ENCODE measurements around the gene TLCD3A. TPM values are rescaled to one million over a fixed set of nuclear protein-coding genes. Genes with fewer than 3 reads are reported as not detected.

The TLCD3A gene
- total RNA-seq, 2 experiments from 2014 or later: 8.3 to 11.7 TPM

DNA sequence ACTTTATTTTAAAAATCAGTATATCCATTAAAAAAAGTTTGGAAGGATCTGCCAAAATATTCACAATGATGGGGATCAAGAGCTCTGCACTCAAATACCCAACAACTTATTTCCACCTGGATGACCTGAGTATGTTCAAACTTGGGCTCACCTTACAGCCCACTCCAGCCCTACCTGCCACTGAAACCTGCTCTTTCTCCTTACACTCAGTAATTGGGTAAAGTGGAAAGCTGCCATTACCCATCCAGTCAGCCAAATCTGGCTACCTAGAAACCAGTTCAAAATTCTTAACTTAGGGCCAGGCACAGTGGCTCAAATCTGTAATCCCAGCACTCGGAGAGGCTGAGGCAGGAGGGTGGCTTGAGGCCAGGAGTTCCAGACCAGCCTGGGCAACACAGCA is 27.4 kb upstream of the TLCD3A start:
- no TSS peak for BruUV-seq (replicated peaks)
- Histone ChIP-seq H2AFZ (ENCODE audit: low read length) (no peak overlapping the region), H3K4me3 (ENCODE audit: low read depth, low read length, poor library complexity, severe bottlenecking) (no peak overlapping the region), H3K9me3 (ENCODE audit: low read length) (no peaks in the 10 kb centered on the region), H3K4me2 (ENCODE audit: low read length) (no peak overlapping the region), H4K20me1 (ENCODE audit: insufficient read depth, low read length) (0 out of 2 replicates have a peak, but pooled peaks cover 5% of the 10 kb centered on the region), H3K9me2 (ENCODE audit: insufficient read depth, low read length) (no peaks in the 10 kb centered on the region), H3K4me1 (ENCODE audit: insufficient read depth, low read length, poor library complexity, severe bottlenecking) (no peaks in the 10 kb centered on the region), H3K36me3 (ENCODE audit: insufficient read depth, low read length) (peaks cover 29% of the 10 kb centered on the region), H3K79me2 (ENCODE audit: insufficient read depth, low read depth, low read length) (no peaks in the 10 kb centered on the region), H3K27ac (ENCODE audit: low read depth, low read length, poor library complexity, severe bottlenecking) (no peak overlapping the region)
- no peak for DNase-seq (ENCODE audit: low spot score)
- intact Hi-C loops (cut with micrococcal nuclease; ENCODE audit: unreplicated experiment): no loop called here
- POLR2A ChIA-PET: interaction anchor here (0.5 to 0.6 kb wide), 3 partner anchors 10 to 1784 kb away, joined by 3 to 5 read pairs (median 4); no protein-coding TSS in a partner anchor
- no peak for TF ChIP-seq EZH2phosphoT487 (IDR thresholded peaks at IDR 0.05; ENCODE audit: borderline replicate concordance, low read depth, low read length)
- TF ChIP-seq, protein P1, sequence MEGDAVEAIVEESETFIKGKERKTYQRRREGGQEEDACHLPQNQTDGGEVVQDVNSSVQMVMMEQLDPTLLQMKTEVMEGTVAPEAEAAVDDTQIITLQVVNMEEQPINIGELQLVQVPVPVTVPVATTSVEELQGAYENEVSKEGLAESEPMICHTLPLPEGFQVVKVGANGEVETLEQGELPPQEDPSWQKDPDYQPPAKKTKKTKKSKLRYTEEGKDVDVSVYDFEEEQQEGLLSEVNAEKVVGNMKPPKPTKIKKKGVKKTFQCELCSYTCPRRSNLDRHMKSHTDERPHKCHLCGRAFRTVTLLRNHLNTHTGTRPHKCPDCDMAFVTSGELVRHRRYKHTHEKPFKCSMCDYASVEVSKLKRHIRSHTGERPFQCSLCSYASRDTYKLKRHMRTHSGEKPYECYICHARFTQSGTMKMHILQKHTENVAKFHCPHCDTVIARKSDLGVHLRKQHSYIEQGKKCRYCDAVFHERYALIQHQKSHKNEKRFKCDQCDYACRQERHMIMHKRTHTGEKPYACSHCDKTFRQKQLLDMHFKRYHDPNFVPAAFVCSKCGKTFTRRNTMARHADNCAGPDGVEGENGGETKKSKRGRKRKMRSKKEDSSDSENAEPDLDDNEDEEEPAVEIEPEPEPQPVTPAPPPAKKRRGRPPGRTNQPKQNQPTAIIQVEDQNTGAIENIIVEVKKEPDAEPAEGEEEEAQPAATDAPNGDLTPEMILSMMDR (conservative IDR thresholded peaks at IDR 0.05; ENCODE audit: low read length): no peak
- CTCF ChIA-PET (ENCODE audit: unreplicated experiment): no interaction called here

DNA sequence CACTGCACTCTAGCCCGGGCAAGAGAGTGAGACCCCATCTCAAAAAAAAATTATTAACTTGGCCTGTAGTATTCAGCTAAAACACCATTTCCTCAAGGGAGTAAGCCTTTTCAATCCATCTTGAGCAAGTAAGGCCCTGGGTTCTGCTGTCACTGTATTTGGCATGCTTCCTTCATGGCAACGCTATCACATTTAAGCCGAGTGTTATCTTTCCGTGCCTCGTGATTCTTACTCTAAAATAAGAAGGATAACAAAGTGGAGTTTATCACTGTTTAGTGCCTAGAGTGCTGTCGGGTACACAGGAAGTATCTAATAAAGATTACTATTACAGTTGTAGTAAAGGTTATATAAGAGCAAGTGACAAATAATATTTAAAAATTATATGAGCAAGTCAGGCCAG is 26.5 kb upstream of the TLCD3A start:
- intact Hi-C loops (cut with micrococcal nuclease; ENCODE audit: unreplicated experiment): no loop called here

DNA sequence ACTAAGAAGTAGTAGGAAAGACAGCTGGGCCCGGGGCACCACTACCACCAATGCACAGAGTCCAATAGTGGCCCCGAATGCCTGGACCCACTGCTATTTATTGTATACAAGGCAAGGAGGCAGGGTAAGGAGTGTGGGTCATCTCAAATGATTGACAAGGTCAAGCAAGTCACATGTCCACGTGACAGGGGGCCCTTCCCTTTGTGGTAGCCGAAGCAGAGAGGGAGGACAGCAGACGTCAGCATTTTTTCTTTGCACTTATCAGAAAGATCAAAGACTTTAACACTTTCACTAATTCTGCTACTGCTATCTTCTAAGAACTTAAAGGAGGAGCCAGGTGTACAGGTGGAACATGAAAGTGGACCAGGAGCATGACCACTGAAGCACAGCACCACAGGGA is 24.3 kb upstream of the TLCD3A start:
- Histone ChIP-seq H3K36me3 (ENCODE audit: insufficient read depth, low read length) (peaks cover 33% of the 10 kb centered on the region), H3K9me2 (ENCODE audit: insufficient read depth, low read length) (no peaks in the 10 kb centered on the region), H3K4me3 (ENCODE audit: low read depth, low read length, poor library complexity, severe bottlenecking) (no peak overlapping the region), H3K27ac (ENCODE audit: low read depth, low read length, poor library complexity, severe bottlenecking) (no peak overlapping the region), H4K20me1 (ENCODE audit: insufficient read depth, low read length) (0 out of 2 replicates have a peak, but pooled peaks cover 5% of the 10 kb centered on the region), H3K4me2 (ENCODE audit: low read length) (no peak overlapping the region), H2AFZ (ENCODE audit: low read length) (no peak overlapping the region), H3K4me1 (ENCODE audit: insufficient read depth, low read length, poor library complexity, severe bottlenecking) (peaks cover under 1% of the 10 kb centered on the region), H3K79me2 (ENCODE audit: insufficient read depth, low read depth, low read length) (peaks cover 12% of the 10 kb centered on the region), H3K9me3 (ENCODE audit: low read length) (no peaks in the 10 kb centered on the region)
- intact Hi-C loops (cut with micrococcal nuclease; ENCODE audit: unreplicated experiment): no loop called here
- no peak for DNase-seq (ENCODE audit: low spot score)
- ChIA-PET CTCF (ENCODE audit: unreplicated experiment) (no interaction called here), POLR2A (no interaction called here)
- BruUV-seq (replicated peaks): no TSS peak
- TF ChIP-seq EZH2phosphoT487 (IDR thresholded peaks at IDR 0.05; ENCODE audit: borderline replicate concordance, low read depth, low read length): no peak
- TF ChIP-seq, protein P1 (conservative IDR thresholded peaks at IDR 0.05; ENCODE audit: low read length): no peak

More for the DNA sequence above, 26.5 kb upstream of the TLCD3A start:
- no peaks in the 10 kb centered on the region for H3K4me1 ChIP-seq (ENCODE audit: insufficient read depth, low read length, poor library complexity, severe bottlenecking)
- no peaks in the 10 kb centered on the region for H3K9me2 ChIP-seq (ENCODE audit: insufficient read depth, low read length)
- H2AFZ ChIP-seq (ENCODE audit: low read length): no peak overlapping the region
- TF ChIP-seq, protein P1 (conservative IDR thresholded peaks at IDR 0.05; ENCODE audit: low read length): no peak
- no peak for TF ChIP-seq EZH2phosphoT487 (IDR thresholded peaks at IDR 0.05; ENCODE audit: borderline replicate concordance, low read depth, low read length)
- no peak overlapping the region for H3K4me2 ChIP-seq (ENCODE audit: low read length)
- DNase-seq (ENCODE audit: low spot score): no peak
- H4K20me1 ChIP-seq (ENCODE audit: insufficient read depth, low read length): 0 out of 2 replicates have a peak, but pooled peaks cover 5% of the 10 kb centered on the region
- no peaks in the 10 kb centered on the region for H3K9me3 ChIP-seq (ENCODE audit: low read length)
- BruUV-seq (replicated peaks): no TSS peak
- no peak overlapping the region for H3K27ac ChIP-seq (ENCODE audit: low read depth, low read length, poor library complexity, severe bottlenecking)
- H3K4me3 ChIP-seq (ENCODE audit: low read depth, low read length, poor library complexity, severe bottlenecking): no peak overlapping the region
- no peaks in the 10 kb centered on the region for H3K79me2 ChIP-seq (ENCODE audit: insufficient read depth, low read depth, low read length)
- CTCF ChIA-PET (ENCODE audit: unreplicated experiment): no interaction called here
- POLR2A ChIA-PET: interaction anchor here (0.7 kb wide), 1 partner anchor 53 kb away, joined by 3 read pairs; no protein-coding TSS in a partner anchor
- H3K36me3 ChIP-seq (ENCODE audit: insufficient read depth, low read length): peaks cover 33% of the 10 kb centered on the region
